AG04450 (cell line): ENCODE measurements around the gene ENTPD6. TPM values are rescaled to one million over a fixed set of nuclear protein-coding genes. Genes with fewer than 3 reads are reported as not detected.

Experiments
- CTCF ChIA-PET: fragments of 300-600, 350-600 bp; formaldehyde crosslinking; extraction: SDS; loops from one replicate; lab custom pipeline; 2022; ENCODE audit warnings: antibody characterized with exemption, inconsistent platforms; lab: Charles Lee
- POLR2A ChIA-PET: fragments of 350-600 bp; formaldehyde crosslinking; extraction: SDS; loops from one replicate; lab custom pipeline; 2021; ENCODE audit warnings: antibody characterized with exemption, inconsistent platforms; lab: Yijun Ruan, JAX
- DNase-seq: peaks from one replicate; pipeline ENCODE4 v3.0.0-alpha.2; 2011; ENCODE audit warnings: low read depth, low spot score
- H3K27ac ChIP-seq: one replicate; pipeline ENCODE4 v1.5.1; 2012; ENCODE audit warnings: low read depth, low read length, control low read depth
- H3K27me3 ChIP-seq: one replicate; pipeline ENCODE4 v1.6.0; 2012; ENCODE audit warnings: low read length; ENCODE audit not compliant: control insufficient read depth, insufficient read depth
- H3K4me3 ChIP-seq: 2 replicates; pipeline ENCODE4 v1.5.1; 2011; ENCODE audit warnings: mild to moderate bottlenecking, low read depth, low read length, control low read depth
- H3K9me3 ChIP-seq: 2 replicates; pipeline ENCODE4 v1.5.1; 2012; ENCODE audit warnings: low read length; ENCODE audit not compliant: control insufficient read depth, insufficient read depth
- polyA plus RNA-seq: library from polyadenylated mRNA; depleted of rRNA; stranded (reverse); fragments of >200 nt; gene quantifications from 2 replicates; pipeline ENCODE4 v1.2.3, GENCODE V29; 2011
- TF ChIP-seq, protein P1 (sequence below): IDR thresholded peaks from 2 replicates; pipeline ENCODE4 v1.5.1; 2011; ENCODE audit warnings: low read depth, low read length, control low read depth, inconsistent platforms

ENTPD6 gene
- polyA plus RNA-seq, 1 experiment, result 39.9 TPM

DNA sequence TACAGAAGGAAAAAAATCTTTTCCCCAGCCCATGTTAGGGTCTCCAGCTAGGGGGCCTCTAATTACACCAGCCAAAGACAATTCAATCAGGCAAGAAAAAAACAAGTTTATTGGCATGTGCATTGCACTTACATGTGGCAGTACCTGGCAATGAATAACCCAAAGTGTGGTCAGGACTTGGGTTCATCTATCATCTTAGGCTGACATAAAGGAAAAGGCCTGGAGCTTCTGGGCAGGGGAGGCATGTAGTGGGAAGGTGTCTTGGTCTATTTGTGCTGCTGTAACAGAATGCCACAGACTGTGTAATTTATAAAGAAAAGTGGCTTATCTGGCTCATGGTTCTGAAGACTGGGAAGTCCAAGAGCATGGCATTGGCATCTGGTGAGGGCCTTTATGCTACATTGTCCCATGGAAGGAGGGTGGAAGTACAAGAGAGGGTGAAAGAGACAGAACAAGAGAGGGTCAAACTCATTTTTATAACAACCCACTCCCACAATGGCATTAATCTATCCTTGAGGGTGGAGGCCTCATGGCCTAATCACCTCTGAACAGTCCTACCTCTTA, 48.0 kb downstream of the ENTPD6 start:
- Histone ChIP-seq H3K4me3 (no peak overlapping the region), H3K27ac (no peak overlapping the region), H3K27me3 (no peaks in the 10 kb centered on the region), H3K9me3 (no peaks in the 10 kb centered on the region; the same call in 1 of the 2 replicates)
- TF ChIP-seq, protein P1, sequence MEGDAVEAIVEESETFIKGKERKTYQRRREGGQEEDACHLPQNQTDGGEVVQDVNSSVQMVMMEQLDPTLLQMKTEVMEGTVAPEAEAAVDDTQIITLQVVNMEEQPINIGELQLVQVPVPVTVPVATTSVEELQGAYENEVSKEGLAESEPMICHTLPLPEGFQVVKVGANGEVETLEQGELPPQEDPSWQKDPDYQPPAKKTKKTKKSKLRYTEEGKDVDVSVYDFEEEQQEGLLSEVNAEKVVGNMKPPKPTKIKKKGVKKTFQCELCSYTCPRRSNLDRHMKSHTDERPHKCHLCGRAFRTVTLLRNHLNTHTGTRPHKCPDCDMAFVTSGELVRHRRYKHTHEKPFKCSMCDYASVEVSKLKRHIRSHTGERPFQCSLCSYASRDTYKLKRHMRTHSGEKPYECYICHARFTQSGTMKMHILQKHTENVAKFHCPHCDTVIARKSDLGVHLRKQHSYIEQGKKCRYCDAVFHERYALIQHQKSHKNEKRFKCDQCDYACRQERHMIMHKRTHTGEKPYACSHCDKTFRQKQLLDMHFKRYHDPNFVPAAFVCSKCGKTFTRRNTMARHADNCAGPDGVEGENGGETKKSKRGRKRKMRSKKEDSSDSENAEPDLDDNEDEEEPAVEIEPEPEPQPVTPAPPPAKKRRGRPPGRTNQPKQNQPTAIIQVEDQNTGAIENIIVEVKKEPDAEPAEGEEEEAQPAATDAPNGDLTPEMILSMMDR, result no peak
- POLR2A ChIA-PET, result no interaction called here
- CTCF ChIA-PET, result interaction anchor here (1.4 kb wide), 1 partner anchor 249 kb away, joined by 4 read pairs; no protein-coding TSS in a partner anchor
- DNase-seq, result no peak

DNA sequence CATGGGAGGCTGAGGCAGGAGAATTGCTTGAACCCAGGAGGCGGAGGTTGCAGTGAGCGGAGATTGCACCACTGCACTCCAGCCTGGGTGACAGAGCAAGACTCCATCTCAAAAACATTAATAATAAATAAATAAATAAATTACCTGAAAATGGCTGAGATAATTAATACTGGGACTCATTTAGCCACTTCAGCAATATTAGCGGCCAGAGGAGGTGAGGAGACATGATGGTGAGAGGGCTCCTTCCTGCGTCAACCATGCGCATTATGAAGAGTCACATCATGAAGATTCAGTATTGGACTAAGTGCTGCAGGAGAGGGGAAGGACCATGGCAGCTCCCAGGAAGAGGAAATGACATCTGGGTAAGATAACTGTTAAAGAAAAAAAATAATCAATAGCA, 49.5 kb downstream of the ENTPD6 start:
- CTCF ChIA-PET, result no interaction called here
- POLR2A ChIA-PET, result no interaction called here

DNA sequence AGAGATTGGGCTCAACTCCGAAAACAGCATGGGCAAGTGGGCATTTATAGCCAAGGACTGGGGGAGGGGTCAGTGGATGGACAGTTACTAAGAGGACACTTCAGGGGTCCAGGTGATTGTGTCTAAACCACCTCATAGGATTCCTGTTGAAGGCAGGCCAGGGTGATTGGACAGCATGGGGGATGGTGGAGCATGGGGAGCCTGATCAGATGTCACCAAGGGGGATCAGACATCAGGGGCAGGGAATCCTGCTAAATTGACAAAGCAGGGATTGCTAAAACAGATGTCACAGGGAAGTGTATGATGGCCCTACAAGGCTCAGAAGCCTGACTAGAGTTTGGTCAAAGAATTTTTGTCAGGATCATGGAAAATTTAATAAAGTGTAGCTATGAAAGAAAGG, 49.9 kb downstream of the ENTPD6 start:
- DNase-seq, result no peak
- Histone ChIP-seq H3K27me3 (no peaks in the 10 kb centered on the region), H3K4me3 (no peak overlapping the region), H3K9me3 (no peaks in the 10 kb centered on the region), H3K27ac (no peak overlapping the region)
- POLR2A ChIA-PET, result no interaction called here
- CTCF ChIA-PET, result no interaction called here
- TF ChIP-seq, protein P1, result no peak

More for the DNA sequence above, 49.5 kb downstream of the ENTPD6 start:
- no peak overlapping the region for H3K4me3 ChIP-seq
- no peaks in the 10 kb centered on the region for H3K9me3 ChIP-seq
- H3K27ac ChIP-seq, result no peak overlapping the region
- DNase-seq, result no peak
- TF ChIP-seq, protein P1, result no peak
- H3K27me3 ChIP-seq, result no peaks in the 10 kb centered on the region

DNA sequence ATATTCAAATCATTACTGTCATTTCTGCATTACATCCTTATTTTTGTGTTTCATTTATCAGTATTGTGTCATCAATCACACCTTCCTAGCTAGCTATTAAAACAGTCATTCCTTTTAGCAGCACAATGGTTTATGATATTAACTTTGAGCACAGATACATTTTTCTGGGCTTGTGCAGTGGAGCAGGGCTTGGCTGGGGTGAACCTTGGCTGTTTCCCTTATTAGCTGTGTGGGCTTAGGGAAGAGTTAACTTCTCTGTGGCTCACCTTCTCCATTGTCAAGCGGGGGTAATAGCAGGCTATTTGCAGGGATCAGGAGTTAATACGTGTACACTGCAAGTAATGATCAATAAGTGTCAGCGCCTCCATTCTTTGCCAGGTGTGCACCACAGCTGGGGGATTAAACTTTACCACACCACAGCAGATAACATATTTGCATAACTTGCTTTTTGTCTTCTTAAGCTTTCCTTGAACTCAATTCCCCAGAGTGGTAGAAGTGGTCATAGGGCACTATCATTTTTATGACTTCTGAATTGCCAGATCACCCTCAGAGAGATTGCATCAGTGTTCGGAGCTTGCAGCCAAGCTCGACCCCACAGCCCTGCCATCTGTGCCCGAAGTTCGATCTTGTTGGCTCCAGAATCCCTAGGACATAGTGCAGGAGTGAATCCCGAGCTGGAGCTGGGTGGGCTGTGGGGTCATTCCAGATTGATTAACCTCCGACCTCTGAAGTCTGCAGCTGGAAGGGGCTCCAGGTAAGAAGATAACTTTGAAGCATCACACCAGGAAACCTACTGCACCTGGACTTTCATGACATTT, 50.9 kb downstream of the ENTPD6 start:
- Histone ChIP-seq H3K4me3 (no peak overlapping the region), H3K27me3 (no peaks in the 10 kb centered on the region), H3K27ac (no peak overlapping the region), H3K9me3 (no peaks in the 10 kb centered on the region)
- DNase-seq, result no peak
- ChIA-PET POLR2A (interaction anchor here (1.3 kb wide), 1 partner anchor 51 kb away, joined by 3 read pairs; no protein-coding TSS in a partner anchor), CTCF (interaction anchor here (0.6 to 3.3 kb wide), 9 partner anchors 9 to 252 kb away, joined by 3 to 17 read pairs (median 8); no protein-coding TSS in a partner anchor)
- TF ChIP-seq, protein P1, result no peak
